Naive thymus-derived CD4-positive, alpha-beta T cell (primary cell): ENCODE results near the gene DNAH2. TPM values are rescaled to one million over a fixed set of nuclear protein-coding genes. Genes with fewer than 3 reads are reported as not detected.
A peak's percentile ranks its signal among the peaks of the same experiment; 100 is the strongest.

Experiments used
- ATAC-seq: fragments of 150-1000 bp; cut with Tn5 transposase; 2 replicates; pipeline ENCODE4 v1.10.0; 2021; ENCODE audit warnings: mild to moderate bottlenecking, moderate library complexity
- CTCF ChIA-PET: fragments of 350-600 bp; sonication (Branson Sonifier 250); formaldehyde crosslinking; loops from one replicate; lab custom pipeline; 2021; ENCODE audit warnings: antibody characterized with exemption; lab: Charles Lee
- POLR2A ChIA-PET: fragments of 350-600 bp; sonication (Branson Sonifier 250); formaldehyde crosslinking; loops from one replicate; lab custom pipeline; 2021; ENCODE audit warnings: antibody characterized with exemption, inconsistent platforms; lab: Charles Lee
- DNase-seq, 9 donors: peaks; one replicate each; pipeline versions ENCODE4 v3.0.0 to v3.0.0-alpha.2; 2020 to 2022; ENCODE audit warnings: mixed read lengths in 1 of 9
- H3K27ac ChIP-seq: one replicate; pipeline ENCODE4 v1.7.0; 2013; ENCODE audit warnings: mild to moderate bottlenecking, low read depth, low read length, moderate library complexity
- H3K27me3 ChIP-seq, 2 donors: one replicate each; pipeline ENCODE4 v1.7.0; 2013; ENCODE audit warnings: low read length in 2 of 2, mild to moderate bottlenecking in 2 of 2, moderate library complexity in 2 of 2; ENCODE audit not compliant: control insufficient read depth in 2 of 2, insufficient read depth in 2 of 2
- H3K36me3 ChIP-seq, 3 experiments: 1 replicate in 2 of 3; 2 replicates in 1 of 3; pipeline ENCODE4 v1.7.0; 2013; ENCODE audit warnings: low read length in 3 of 3, mild to moderate bottlenecking in 3 of 3, moderate library complexity in 1 of 3; ENCODE audit not compliant: insufficient read depth in 3 of 3, control insufficient read depth in 2 of 3
- H3K4me1 ChIP-seq, 2 donors: one replicate each; pipeline ENCODE4 v1.7.0; 2013; ENCODE audit warnings: low read length in 2 of 2, mild to moderate bottlenecking in 2 of 2, moderate library complexity in 1 of 2; ENCODE audit not compliant: control insufficient read depth in 2 of 2, insufficient read depth in 2 of 2
- H3K4me3 ChIP-seq: 2 replicates; pipeline ENCODE4 v1.7.0; 2013; ENCODE audit warnings: mild to moderate bottlenecking, low read length
- H3K9me3 ChIP-seq, 3 experiments: 1 replicate in 2 of 3; 2 replicates in 1 of 3; pipeline ENCODE4 v1.7.0; 2013; ENCODE audit warnings: low read length in 3 of 3; ENCODE audit not compliant: control insufficient read depth in 2 of 3
- H3K27ac Mint-ChIP-seq, 9 donors: one replicate each; pipeline ENCODE4 v1.8.0; 2020 to 2022; ENCODE audit warnings: mixed read lengths in 9 of 9, mild to moderate bottlenecking in 8 of 9, moderate library complexity in 5 of 9, inconsistent platforms in 2 of 9
- H3K27me3 Mint-ChIP-seq, 5 donors: one replicate each; pipeline ENCODE4 v1.8.0; 2021 to 2022; ENCODE audit warnings: mixed read lengths in 5 of 5, mild to moderate bottlenecking in 1 of 5
- H3K36me3 Mint-ChIP-seq, 5 donors: one replicate each; pipeline ENCODE4 v1.8.0; 2020 to 2022; ENCODE audit warnings: mixed read lengths in 5 of 5, mild to moderate bottlenecking in 3 of 5, inconsistent platforms in 1 of 5
- H3K4me1 Mint-ChIP-seq, 7 donors: one replicate each; pipeline ENCODE4 v1.8.0; 2020 to 2022; ENCODE audit warnings: mixed read lengths in 7 of 7, mild to moderate bottlenecking in 3 of 7, inconsistent platforms in 1 of 7
- H3K4me3 Mint-ChIP-seq, 10 donors: one replicate each; pipeline ENCODE4 v1.8.0; 2020 to 2022; ENCODE audit warnings: mild to moderate bottlenecking in 10 of 10, mixed read lengths in 10 of 10, moderate library complexity in 6 of 10, inconsistent platforms in 2 of 10
- H3K9me3 Mint-ChIP-seq, 11 donors: one replicate each; pipeline ENCODE4 v1.8.0; 2020 to 2022; ENCODE audit warnings: mixed read lengths in 11 of 11, mild to moderate bottlenecking in 4 of 11, inconsistent platforms in 1 of 11, moderate library complexity in 1 of 11
- intact Hi-C, 2 donors: fragments of 100-400 bp; cut with micrococcal nuclease; formaldehyde crosslinking; loops; one replicate each; pipeline ENCODE4 v1.15.1; 2023
- polyA plus RNA-seq, 2 donors: library from polyadenylated mRNA; unstranded; fragments of 300-500 nt; fragmentation: Illumina TruSeq; gene quantifications; one replicate each; pipeline ENCODE4 v1.2.3, GENCODE V29; 2021
- total RNA-seq, 6 experiments: library from RNA in 5 of 6; stranded (reverse) in 5 of 6; gene quantifications; 1 replicate in 5 of 6; 2 replicates in 1 of 6; pipeline ENCODE4 v1.2.3 and lab custom pipeline; 2021 to 2026

DNAH2 gene
- total and polyA plus RNA-seq, 7 experiments from 2014 or later = 0.03 TPM; not detected in 6

DNA sequence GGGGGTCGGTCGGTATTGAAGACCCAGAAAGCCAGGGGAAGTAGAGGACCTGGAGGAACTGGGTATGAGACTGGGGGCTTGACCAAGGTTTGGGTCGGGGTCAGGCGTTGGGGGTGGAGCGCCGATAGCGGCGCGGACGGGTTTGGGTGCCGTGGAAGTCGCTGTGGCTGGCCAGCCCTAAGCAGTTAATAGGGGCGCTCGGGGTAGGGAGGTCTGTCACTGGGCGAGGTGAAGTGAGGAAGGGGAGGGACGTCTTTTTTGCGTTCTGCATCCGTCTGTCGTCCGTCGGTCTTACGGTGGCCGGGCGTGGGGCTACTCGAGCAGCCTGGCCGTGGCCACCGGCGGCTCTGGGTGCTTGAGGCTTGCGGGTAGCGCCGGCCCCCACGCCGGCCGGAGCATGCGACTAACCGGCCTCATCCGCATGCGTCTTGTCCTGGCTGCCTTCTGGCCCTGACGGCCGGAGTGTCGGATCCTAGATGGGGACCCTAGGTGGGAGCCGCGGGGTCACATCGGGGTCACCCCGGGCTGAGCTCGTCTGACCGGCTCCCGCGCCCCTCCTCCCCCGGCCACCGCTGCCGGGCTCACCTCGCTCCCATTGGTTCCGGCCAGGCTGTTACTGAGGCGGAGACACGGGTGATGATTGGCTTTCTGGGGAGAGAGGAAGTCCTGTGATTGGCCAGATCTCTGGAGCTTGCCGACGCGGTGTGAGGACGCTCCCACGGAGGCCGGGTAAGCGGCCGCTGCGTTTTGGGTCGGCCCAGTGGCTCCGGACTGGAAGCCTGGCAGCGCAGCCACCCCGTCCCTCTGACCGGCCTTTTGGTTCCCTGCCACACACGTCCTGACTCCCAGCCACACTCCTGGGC, 127.0 kb downstream of the DNAH2 start:
- POLR2A ChIA-PET = interaction anchor here (0.7 to 6.2 kb wide), 10 partner anchors 7 to 405 kb away, joined by 3 to 86 read pairs (median 4); partner anchors contain the start of genes CYB5D1, KDM6B and NAA38
- H3K27me3 Mint-ChIP-seq = peaks cover 0 to 2% (median 0%) of the 10 kb centered on the region in 5 donors
- peak overlapping the region; percentile 85 to 99 (median 94) for H3K4me3 Mint-ChIP-seq
- H3K36me3 Mint-ChIP-seq = peaks cover 0 to 7% (median 3%) of the 10 kb centered on the region in 5 donors
- CTCF ChIA-PET = interaction anchor here (0.6 to 2.8 kb wide), 5 partner anchors 8 to 143 kb away, joined by 3 to 12 read pairs (median 3); partner anchors contain the start of gene KDM6B
- peaks cover 11 to 26% of the 10 kb centered on the region in 2 donors for H3K4me1 ChIP-seq
- peak overlapping the region; percentile 100 for H3K27ac ChIP-seq
- H3K4me1 Mint-ChIP-seq = peaks cover 19 to 41% (median 29%) of the 10 kb centered on the region in 7 donors
- H3K9me3 ChIP-seq = no peaks in the 10 kb centered on the region
- peak; percentile 74 to 87 (median 79) for DNase-seq
- peak; percentile 42 for ATAC-seq
- H3K9me3 Mint-ChIP-seq = peaks cover 0 to 13% (median 0%) of the 10 kb centered on the region in 11 donors
- intact Hi-C loops = loop anchor here (1.0 to 10.0 kb wide), 14 partner anchors 9 to 1192 kb away; partner anchors contain the start of genes NAA38 (in 2 of the 2), ACADVL (in 1 of the 2), ALOXE3 (in 1 of the 2) and C17orf100 (in 1 of the 2)
- H3K36me3 ChIP-seq = peaks cover 0 to 36% (median 0%) of the 10 kb centered on the region in 3 experiments
- H3K27me3 ChIP-seq = no peaks in the 10 kb centered on the region
- H3K27ac Mint-ChIP-seq = peak overlapping the region; percentile 90 to 100 (median 99)
- H3K4me3 ChIP-seq = peak overlapping the region; percentile 84

DNA sequence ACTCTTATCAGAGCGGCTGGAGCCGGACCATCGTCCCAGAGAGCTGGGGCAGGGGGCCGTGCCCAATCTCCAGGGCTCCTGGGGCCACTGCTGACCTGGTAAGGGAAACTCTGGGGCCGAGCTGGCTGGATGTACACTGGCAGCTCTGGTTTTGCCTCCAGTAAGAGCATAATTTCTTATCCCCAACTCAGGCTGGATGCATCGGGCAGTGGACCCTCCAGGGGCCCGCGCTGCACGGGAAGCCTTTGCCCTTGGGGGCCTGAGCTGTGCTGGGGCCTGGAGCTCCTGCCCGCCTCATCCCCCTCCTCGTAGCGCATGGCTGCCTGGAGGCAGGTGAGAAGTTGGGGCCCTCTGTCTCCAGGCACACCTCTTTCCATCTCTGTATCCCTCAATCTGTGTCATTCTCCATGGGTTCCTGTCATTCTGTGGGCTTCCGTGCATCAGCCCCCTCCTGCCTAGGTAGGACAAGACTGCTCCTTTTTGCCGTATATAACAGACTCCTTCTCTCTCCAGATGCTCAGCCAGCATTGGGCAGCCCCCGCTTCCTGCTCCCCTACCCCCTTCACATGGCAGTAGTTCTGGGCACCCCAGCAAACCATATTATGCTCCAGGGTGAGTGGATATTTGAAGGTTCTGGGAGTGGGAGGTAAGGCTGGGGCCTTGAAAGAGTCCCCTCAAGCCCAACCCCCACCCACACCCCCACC, 128.0 kb downstream of the DNAH2 start:
- H3K36me3 Mint-ChIP-seq = peaks cover 0 to 3% (median 3%) of the 10 kb centered on the region in 5 donors
- ATAC-seq (no peak), DNase-seq (no peak)
- intact Hi-C loops = loop anchor here (2.0 to 10.0 kb wide), 6 partner anchors 159 to 631 kb away; partner anchors contain the start of genes ACADVL (in 1 of the 2), ALOXE3 (in 1 of the 2), DLG4 (in 1 of the 2) and ELP5 (in 1 of the 2)
- Histone ChIP-seq H3K9me3 (no peaks in the 10 kb centered on the region), H3K36me3 (peaks cover 0 to 46% (median 0%) of the 10 kb centered on the region in 3 experiments), H3K27me3 (no peaks in the 10 kb centered on the region), H3K27ac (peak overlapping the region; percentile 100), H3K4me3 (peak overlapping the region; percentile 84), H3K4me1 (peaks cover 11 to 17% of the 10 kb centered on the region in 2 donors)
- peaks cover 10 to 36% (median 23%) of the 10 kb centered on the region in 7 donors for H3K4me1 Mint-ChIP-seq
- peaks cover 0 to 13% (median 0%) of the 10 kb centered on the region in 11 donors for H3K9me3 Mint-ChIP-seq
- CTCF ChIA-PET = interaction anchor here (0.6 to 2.8 kb wide), 5 partner anchors 9 to 142 kb away, joined by 3 to 12 read pairs (median 3); partner anchors contain the start of gene KDM6B
- H3K4me3 Mint-ChIP-seq = peak overlapping the region; percentile 85 to 99 (median 94)
- peak overlapping the region; percentile 90 to 100 (median 99) for H3K27ac Mint-ChIP-seq
- peaks cover 0 to 2% (median 0%) of the 10 kb centered on the region in 5 donors for H3K27me3 Mint-ChIP-seq
- POLR2A ChIA-PET = interaction anchor here (0.7 to 6.2 kb wide), 9 partner anchors 8 to 404 kb away, joined by 3 to 86 read pairs (median 4); partner anchors contain the start of genes CYB5D1, KDM6B and NAA38

DNA sequence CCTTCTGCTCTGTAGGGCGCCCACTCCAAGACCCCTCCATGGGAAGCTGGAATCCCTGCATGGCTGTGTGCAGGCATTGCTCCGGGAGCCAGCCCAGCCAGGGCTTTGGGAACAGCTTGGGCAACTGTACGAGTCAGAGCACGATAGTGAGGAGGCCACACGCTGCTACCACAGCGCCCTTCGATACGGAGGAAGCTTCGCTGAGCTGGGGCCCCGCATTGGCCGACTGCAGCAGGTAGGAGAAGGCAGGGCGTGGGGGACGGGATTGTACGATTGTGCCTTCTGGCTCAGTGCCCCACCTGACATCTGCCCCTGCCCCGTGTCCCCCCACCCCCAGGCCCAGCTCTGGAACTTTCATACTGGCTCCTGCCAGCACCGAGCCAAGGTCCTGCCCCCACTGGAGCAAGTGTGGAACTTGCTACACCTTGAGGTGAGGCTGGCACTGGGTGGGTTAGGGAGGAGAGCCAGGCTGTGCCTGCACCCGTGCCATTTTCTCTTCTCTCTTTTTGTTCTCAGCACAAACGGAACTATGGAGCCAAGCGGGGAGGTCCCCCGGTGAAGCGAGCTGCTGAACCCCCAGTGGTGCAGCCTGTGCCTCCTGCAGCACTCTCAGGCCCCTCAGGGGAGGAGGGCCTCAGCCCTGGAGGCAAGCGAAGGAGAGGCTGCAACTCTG, 128.7 kb downstream of the DNAH2 start:
- POLR2A ChIA-PET = interaction anchor here (1.2 to 6.2 kb wide), 4 partner anchors 9 to 40 kb away, joined by 3 to 86 read pairs (median 23); partner anchors contain the start of genes CYB5D1, KDM6B and NAA38
- H3K4me3 Mint-ChIP-seq = peak overlapping the region in 6 of 10 donors; percentile 46 to 99 (median 67)
- Histone ChIP-seq H3K9me3 (no peaks in the 10 kb centered on the region), H3K4me1 (peaks cover 11 to 17% of the 10 kb centered on the region in 2 donors), H3K4me3 (no peak overlapping the region), H3K27me3 (no peaks in the 10 kb centered on the region), H3K27ac (no peak overlapping the region), H3K36me3 (peaks cover 0 to 47% (median 0%) of the 10 kb centered on the region in 3 experiments)
- H3K27ac Mint-ChIP-seq = peak overlapping the region in 6 of 9 donors; percentile 38 to 100 (median 92)
- ATAC-seq (no peak), DNase-seq (no peak)
- CTCF ChIA-PET = interaction anchor here (2.8 kb wide), 1 partner anchor 11 kb away, joined by 12 read pairs; the partner anchor contains the start of gene KDM6B
- peaks cover 3 to 36% (median 23%) of the 10 kb centered on the region in 7 donors for H3K4me1 Mint-ChIP-seq
- intact Hi-C loops = loop anchor here in 1 of 2 donors (10.0 kb wide), 1 partner anchor 631 kb away; the partner anchor contains the start of genes ACADVL and DLG4
- H3K36me3 Mint-ChIP-seq = peaks cover 0 to 3% (median 0%) of the 10 kb centered on the region in 5 donors
- H3K9me3 Mint-ChIP-seq = peaks cover 0 to 11% (median 0%) of the 10 kb centered on the region in 11 donors
- H3K27me3 Mint-ChIP-seq = peaks cover 0 to 2% (median 0%) of the 10 kb centered on the region in 5 donors

DNA sequence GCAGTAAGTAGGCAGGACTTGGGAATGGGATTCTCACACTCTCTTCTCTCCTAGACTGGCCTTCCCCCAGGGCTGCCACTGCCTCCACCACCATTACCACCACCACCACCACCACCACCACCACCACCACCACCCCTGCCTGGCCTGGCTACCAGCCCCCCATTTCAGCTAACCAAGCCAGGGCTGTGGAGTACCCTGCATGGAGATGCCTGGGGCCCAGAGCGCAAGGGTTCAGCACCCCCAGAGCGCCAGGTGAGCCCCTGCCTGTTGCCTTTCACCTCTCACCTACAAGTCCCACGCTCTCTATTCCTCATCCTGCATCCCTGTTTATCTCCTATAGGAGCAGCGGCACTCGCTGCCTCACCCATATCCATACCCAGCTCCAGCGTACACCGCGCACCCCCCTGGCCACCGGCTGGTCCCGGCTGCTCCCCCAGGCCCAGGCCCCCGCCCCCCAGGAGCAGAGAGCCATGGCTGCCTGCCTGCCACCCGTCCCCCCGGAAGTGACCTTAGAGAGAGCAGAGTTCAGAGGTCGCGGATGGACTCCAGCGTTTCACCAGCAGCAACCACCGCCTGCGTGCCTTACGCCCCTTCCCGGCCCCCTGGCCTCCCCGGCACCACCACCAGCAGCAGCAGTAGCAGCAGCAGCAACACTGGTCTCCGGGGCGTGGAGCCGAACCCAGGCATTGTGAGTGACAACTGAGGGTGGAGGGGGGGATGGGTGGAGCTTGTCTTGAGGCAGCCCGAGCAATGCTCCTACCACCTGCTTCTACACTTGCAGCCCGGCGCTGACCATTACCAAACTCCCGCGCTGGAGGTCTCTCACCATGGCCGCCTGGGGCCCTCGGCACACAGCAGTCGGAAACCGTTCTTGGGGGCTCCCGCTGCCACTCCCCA, 129.5 kb downstream of the DNAH2 start:
- ATAC-seq = no peak
- H3K9me3 Mint-ChIP-seq = peaks cover 0 to 8% (median 0%) of the 10 kb centered on the region in 11 donors
- Histone ChIP-seq H3K9me3 (no peaks in the 10 kb centered on the region), H3K4me1 (peaks cover 13 to 22% of the 10 kb centered on the region in 2 donors), H3K36me3 (peaks cover 0 to 49% (median 0%) of the 10 kb centered on the region in 3 experiments), H3K27ac (no peak overlapping the region), H3K27me3 (no peaks in the 10 kb centered on the region), H3K4me3 (no peak overlapping the region)
- no peak for DNase-seq
- ChIA-PET POLR2A (interaction anchor here (1.0 to 2.4 kb wide), 3 partner anchors 10 to 304 kb away, joined by 3 to 7 read pairs (median 3); no protein-coding TSS in a partner anchor), CTCF (interaction anchor here (2.8 kb wide), 1 partner anchor 12 kb away, joined by 12 read pairs; the partner anchor contains the start of gene KDM6B)
- peak overlapping the region in 3 of 9 donors; percentile 7 to 80 (median 72) for H3K27ac Mint-ChIP-seq
- peaks cover 0 to 3% (median 0%) of the 10 kb centered on the region in 5 donors for H3K36me3 Mint-ChIP-seq
- H3K4me3 Mint-ChIP-seq = peak overlapping the region in 4 of 10 donors; percentile 41 to 64 (median 44)
- H3K27me3 Mint-ChIP-seq = peaks cover 0 to 2% (median 0%) of the 10 kb centered on the region in 5 donors
- intact Hi-C loops = loop anchor here in 1 of 2 donors (10.0 kb wide), 1 partner anchor 632 kb away; the partner anchor contains the start of genes ACADVL and DLG4
- H3K4me1 Mint-ChIP-seq = peaks cover 0 to 41% (median 24%) of the 10 kb centered on the region in 7 donors
